GM15510 (cell line): Measurements from ENCODE around the gene MYH11.

Experiments
- POLR2A ChIP-seq: IDR thresholded peaks from 3 replicates; pipeline ENCODE4 v1.6.1; 2011; ENCODE audit warnings: borderline replicate concordance; ENCODE audit not compliant: insufficient read length; ENCODE audit errors: extremely low read depth

Gene MYH11

DNA sequence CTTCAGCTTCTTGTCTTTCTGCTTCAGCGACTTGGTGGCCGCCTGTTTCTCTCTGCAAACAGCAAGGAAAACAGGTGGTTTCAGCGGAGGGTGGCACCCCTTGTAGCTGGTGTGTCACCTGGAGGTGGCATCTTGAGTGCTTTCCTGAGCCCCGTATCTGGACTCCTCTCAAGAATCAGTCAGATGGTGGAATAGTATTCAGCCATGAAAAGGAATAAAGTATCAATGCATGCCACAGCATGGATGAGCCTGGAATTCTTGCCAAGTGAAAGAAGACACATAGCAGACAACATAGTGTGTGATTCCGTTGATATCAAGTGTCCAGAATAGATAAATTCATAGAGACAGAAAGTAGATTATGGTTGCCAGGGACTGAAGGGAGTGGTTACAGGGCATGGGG lies 141.6 kb downstream of the MYH11 start:
- no peak for TF ChIP-seq POLR2A

GRCh38 chr16:15714393-15715172 lies 142.2 kb downstream of the MYH11 start:
- TF ChIP-seq POLR2A: no peak

DNA sequence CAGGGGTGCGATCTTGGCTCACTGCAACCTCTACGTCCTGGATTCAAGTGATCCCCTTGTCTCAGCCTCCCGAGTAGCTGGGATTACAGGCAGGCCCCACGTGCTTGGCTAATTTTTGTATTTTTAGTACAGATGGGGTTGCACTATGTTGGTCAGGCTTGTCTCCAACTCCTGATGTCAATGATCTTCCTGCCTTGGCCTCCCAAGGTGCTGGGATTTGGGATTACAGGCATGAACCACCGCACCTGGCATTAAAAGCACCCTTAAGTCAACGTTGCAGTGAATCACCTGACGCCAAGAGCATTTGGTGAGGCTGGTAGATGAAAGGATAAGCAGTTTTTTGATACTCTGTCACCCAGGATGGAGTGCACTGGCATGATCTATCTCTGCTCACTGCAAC lies 147.8 kb downstream of the MYH11 start:
- TF ChIP-seq POLR2A: no peak

DNA sequence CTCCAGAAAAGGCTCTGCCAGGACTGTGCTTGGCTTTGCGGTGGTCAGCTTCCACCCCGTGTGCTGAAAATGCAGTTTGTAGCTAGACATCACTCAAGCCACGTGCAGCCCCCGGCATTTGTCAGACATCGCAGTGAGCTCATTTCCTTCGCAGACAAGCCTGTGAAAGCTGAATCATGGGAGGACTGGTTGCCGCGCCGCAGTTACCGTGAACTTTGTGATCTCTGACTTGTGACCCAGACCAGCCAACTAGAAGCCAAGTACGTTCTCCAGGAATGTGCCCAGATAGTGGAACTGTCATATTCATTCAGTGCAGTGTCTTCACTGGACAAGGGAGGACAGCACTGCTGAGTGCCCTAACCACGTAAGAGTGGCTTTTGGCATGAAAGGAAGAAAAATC lies 148.7 kb downstream of the MYH11 start:
- TF ChIP-seq POLR2A: no peak

- TF ChIP-seq POLR2A: no peak
Measured at GRCh38 chr16:15707332-15707731, 149.5 kb downstream of the MYH11 start.

DNA sequence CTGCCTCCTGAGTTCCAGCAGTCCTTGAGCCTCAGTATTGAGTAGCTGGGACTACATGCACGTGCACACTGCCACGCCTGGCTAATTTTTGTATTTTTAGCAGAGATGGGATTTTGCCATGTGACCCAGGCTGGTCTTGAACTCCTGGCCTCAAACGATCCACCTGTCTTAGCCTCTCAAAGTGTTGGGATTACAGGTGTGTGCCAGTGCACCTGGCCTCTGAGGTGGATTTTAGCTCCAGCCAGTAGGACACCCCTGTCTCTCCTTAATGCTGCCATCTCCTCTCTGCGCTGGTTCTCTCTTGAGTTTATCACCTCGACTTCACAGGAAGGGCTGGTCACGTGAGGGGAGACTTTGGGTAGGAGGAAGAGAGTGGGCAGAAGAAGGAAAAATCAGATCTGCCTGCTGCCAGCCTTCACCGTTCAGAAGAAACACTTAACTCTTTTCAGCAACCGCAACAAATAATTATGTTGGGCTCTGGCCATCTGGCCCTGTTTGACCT lies 151.7 kb downstream of the MYH11 start:
- no peak for TF ChIP-seq POLR2A

- no peak for TF ChIP-seq POLR2A
Measured at GRCh38 chr16:15704545-15704987, 152.3 kb downstream of the MYH11 start.

DNA sequence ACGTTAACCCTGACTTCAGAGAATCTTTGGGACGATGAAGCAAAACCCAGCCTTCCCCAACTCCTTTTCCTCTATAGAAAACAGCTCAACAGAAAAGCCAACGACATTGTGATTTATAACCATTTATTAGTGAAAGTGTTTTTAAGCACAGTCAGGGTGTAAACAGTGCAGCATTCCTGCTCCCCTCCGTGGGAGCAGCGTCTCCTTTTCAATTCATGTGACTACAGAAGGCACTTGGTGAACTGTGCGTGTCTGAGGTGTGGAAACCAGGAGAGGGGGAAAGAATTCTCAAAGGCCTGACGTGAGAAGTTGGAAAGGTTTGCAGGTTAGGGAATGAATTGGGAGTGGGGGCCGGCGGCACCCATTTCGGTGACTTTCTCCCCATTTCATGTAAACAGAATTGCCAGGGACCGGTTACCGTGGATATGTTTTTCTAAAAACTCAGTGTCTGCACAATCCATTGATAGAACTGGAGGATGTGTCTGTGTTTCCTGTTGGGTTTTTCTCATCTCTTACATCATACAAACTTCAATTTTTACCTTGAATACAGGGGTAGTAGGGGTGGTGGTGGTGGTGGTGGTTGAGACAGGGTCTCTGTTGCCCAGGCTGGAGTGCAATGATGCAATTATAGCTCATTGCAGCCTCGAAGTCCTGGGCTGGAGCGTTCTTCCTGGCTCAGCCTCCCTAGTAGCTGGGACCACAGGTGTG lies 153.6 kb downstream of the MYH11 start:
- TF ChIP-seq POLR2A: no peak

- TF ChIP-seq POLR2A: no peak
Measured at GRCh38 chr16:15701975-15702970, 154.6 kb downstream of the MYH11 start.

GRCh38 chr16:15701367-15701766 lies 155.5 kb downstream of the MYH11 start:
- no peak for TF ChIP-seq POLR2A

DNA sequence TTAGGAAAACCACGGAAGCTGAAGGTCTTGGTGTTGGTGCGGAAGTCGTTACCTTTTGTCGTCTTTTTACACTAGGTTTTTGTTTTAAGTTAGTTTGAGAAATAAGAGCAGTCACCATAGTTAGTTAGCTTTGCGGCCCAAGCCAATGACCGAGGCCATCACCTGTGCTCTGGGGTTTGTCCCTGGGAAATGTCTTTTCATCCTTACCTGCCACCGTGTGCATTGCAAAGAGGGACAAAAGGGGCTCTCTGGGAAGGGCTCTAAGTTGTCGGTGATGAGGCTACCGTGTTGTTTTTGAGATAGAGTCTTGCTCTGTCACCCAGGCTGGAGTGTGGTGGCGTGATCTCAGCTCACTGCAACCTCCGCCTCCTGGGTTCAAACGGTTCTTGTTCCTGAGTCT lies 157.0 kb downstream of the MYH11 start:
- TF ChIP-seq POLR2A: no peak

GRCh38 chr16:15694499-15694898 lies 162.3 kb downstream of the MYH11 start:
- no peak for TF ChIP-seq POLR2A

GRCh38 chr16:15691046-15691445 lies 165.8 kb downstream of the MYH11 start:
- TF ChIP-seq POLR2A: no peak

- no peak for TF ChIP-seq POLR2A
Measured at GRCh38 chr16:15690296-15690695, 166.5 kb downstream of the MYH11 start.

- TF ChIP-seq POLR2A: no peak
Measured at GRCh38 chr16:15689290-15689689, 167.5 kb downstream of the MYH11 start.
